ENCODE results near the gene PGAP1. TPM values are rescaled to one million over a fixed set of nuclear protein-coding genes. Genes with fewer than 3 reads are reported as not detected.

Gene PGAP1
- total and polyA plus RNA-seq, 2 of the 8 experiments (the other 6 are each of a cell fraction or from before 2014, with no cell fraction given) = 8.3 to 24.1 TPM

DNA sequence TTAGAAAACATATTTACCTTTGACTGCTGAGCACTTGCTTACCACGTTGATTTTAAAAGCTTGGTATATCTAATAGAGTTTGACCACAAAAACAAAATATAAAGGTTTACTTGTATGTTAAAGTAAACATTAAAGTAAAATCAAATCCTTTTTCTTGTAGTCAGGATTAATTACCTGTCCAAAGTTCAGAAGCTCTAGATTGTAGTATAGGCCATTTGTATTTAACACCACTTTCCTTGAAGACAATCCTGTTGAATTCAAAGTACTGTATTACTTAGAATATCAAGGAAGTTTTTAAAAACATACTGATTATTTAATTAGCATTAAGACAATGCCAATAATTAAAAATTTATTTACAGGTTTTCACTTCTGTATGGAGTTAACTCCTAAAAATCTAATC lies 53.0 kb downstream of the PGAP1 start (continued):
- TF ChIP-seq SP4 (IDR thresholded peaks at IDR 0.05; ENCODE audit: low read length) = no peak
- no peak for TF ChIP-seq MAFK (IDR thresholded peaks at IDR 0.05; ENCODE audit: low read depth, low read length)
- no peak for TF ChIP-seq FOSL1 (IDR thresholded peaks at IDR 0.05; ENCODE audit: insufficient read depth, low read depth, low read length)
- TF ChIP-seq SIRT6 (IDR thresholded peaks at IDR 0.05; ENCODE audit: low read length) = no peak
- TF ChIP-seq RFX5 (IDR thresholded peaks at IDR 0.05; ENCODE audit: borderline replicate concordance, low read depth, low read length) = no peak
- TF ChIP-seq HDAC2 (IDR thresholded peaks at IDR 0.05; ENCODE audit: borderline replicate concordance in 1 of 2, low read depth in 2 of 2, low read length in 2 of 2) = no peak
- no peak for TF ChIP-seq GTF2F1 (IDR thresholded peaks at IDR 0.05; ENCODE audit: borderline replicate concordance, low read depth, low read length)
- no peak for TF ChIP-seq RXRA (IDR thresholded peaks at IDR 0.05; ENCODE audit: insufficient read depth, low read depth, low read length)

Measured in H1 (cell line).